GM12892 (cell line): Measurements from ENCODE around the gene SOX6.

ENCODE experiments used
- POLR2A ChIP-seq: IDR thresholded peaks from 2 replicates; pipeline ENCODE4 v1.6.1; 2011; ENCODE audit warnings: low read depth, low read length, control low read depth
- POLR2AphosphoS5 ChIP-seq: IDR thresholded peaks from 2 replicates; pipeline ENCODE4 v1.6.1; 2011; ENCODE audit warnings: low read depth, low read length, control low read depth
- TAF1 ChIP-seq: IDR thresholded peaks from 2 replicates; pipeline ENCODE4 v1.6.1; 2011; ENCODE audit warnings: low read depth, mild to moderate bottlenecking, control low read depth, low read length, borderline replicate concordance

DNA sequence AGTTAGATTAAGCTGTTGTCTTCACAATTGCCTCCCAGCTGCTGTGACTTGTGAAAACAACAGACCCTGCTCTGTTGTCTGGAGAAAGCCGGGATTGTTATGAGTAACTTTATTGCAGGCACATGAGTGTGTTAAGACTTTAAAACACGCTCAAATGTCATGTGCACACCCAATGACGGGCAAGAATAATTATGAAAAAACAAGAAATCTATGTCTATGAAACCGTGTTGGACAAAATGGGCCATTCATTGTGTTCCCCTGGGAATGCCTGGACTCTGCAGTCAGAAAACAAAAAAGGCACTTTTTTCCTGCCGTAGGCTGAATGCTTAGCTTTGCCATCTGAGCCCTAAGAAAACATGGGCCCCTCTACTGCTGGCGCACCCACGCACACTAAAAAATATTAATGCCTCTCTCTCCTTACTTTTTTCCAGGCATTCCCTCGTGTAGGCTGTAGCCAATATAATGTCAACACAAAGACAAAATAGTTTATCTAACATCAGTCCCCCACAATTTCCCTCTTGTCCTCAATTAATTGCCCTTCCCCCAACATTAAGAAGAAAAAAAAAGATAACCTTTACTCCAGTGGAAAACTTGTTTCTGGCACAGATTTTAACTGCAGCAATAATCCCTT lies 207.9 kb downstream of the SOX6 start:
- TF ChIP-seq POLR2A, result no peak
- TF ChIP-seq TAF1, result no peak
- no peak for TF ChIP-seq POLR2AphosphoS5
